ENCODE results near the gene LRP3. TPM values are rescaled to one million over a fixed set of nuclear protein-coding genes. Genes with fewer than 3 reads are reported as not detected.
"Not testable (repeated sequence)": the region's sequence is repeated elsewhere in the genome, so short reads cannot be mapped to it uniquely, and the experiment has no call there.

LRP3 gene
- polyA plus RNA-seq, 3 donors: 22.6 to 31.7 (median 27.3) TPM

GRCh38 chr19:33211794-33212435 lies 17.8 kb downstream of the LRP3 start:
- no peak for DNase-seq

- no peak for DNase-seq
These were observed 18.5 kb downstream of the LRP3 start for GRCh38 chr19:33212436-33213172.

- no peak for DNase-seq
These were observed 20.5 kb downstream of the LRP3 start for GRCh38 chr19:33214596-33214995.

- no peak for DNase-seq
These were observed 21.5 kb downstream of the LRP3 start for GRCh38 chr19:33215438-33216197.

- DNase-seq: no peak
These were observed 22.2 kb downstream of the LRP3 start for GRCh38 chr19:33216198-33216830.

GRCh38 chr19:33217881-33218280 lies 23.8 kb downstream of the LRP3 start:
- no peak for DNase-seq

GRCh38 chr19:33219261-33219815 lies 25.2 kb downstream of the LRP3 start:
- no peak for DNase-seq

- no peak for DNase-seq
These were observed 26.0 kb downstream of the LRP3 start for GRCh38 chr19:33220115-33220514.

- DNase-seq: no peak
These were observed 26.6 kb downstream of the LRP3 start for GRCh38 chr19:33220735-33221134.

- DNase-seq: no peak
These were observed 27.5 kb downstream of the LRP3 start for GRCh38 chr19:33221638-33222037.

GRCh38 chr19:33222255-33222654 lies 28.1 kb downstream of the LRP3 start:
- DNase-seq: not testable (repeated sequence)

GRCh38 chr19:33224694-33225457 lies 30.7 kb downstream of the LRP3 start:
- no peak for DNase-seq

GRCh38 chr19:33225458-33225926 lies 31.4 kb downstream of the LRP3 start, which contains the start of gene SLC7A10:
SLC7A10 (minus strand) TSS chr19:33225850; CDS start chr19:33225703, 147 bp downstream.
- no peak for DNase-seq

GRCh38 chr19:33226550-33227241 lies 32.6 kb downstream of the LRP3 start:
- peak; percentile 20 for DNase-seq

- no peak for DNase-seq
These were observed 33.1 kb downstream of the LRP3 start for GRCh38 chr19:33227242-33227650.

GRCh38 chr19:33227870-33228599 lies 33.9 kb downstream of the LRP3 start:
- no peak for DNase-seq

GRCh38 chr19:33229962-33230361 lies 35.8 kb downstream of the LRP3 start:
- no peak for DNase-seq

- DNase-seq: no peak
These were observed 37.4 kb downstream of the LRP3 start for GRCh38 chr19:33231511-33231910.

GRCh38 chr19:33232656-33233055 lies 38.5 kb downstream of the LRP3 start:
- no peak for DNase-seq

Data from renal pelvis (tissue), 4 donors.